H1 (cell line): Measurements from ENCODE around the gene ENPP1. TPM values are rescaled to one million over a fixed set of nuclear protein-coding genes. Genes with fewer than 3 reads are reported as not detected.

Source experiments
- ASH2L ChIP-seq: fragments of 200-600, 300-600 bp; sonication (generic); IDR thresholded peaks from one replicate; pipeline ENCODE4 v1.7.1; 2017; ENCODE audit warnings: low read length
- PHF8 ChIP-seq: fragments of 200-600 bp; sonication (generic); conservative IDR thresholded peaks from 2 replicates; pipeline ENCODE4 v1.7.1; 2012; ENCODE audit warnings: low read depth, mild to moderate bottlenecking, inconsistent platforms, low read length, moderate library complexity
- RXRA ChIP-seq: IDR thresholded peaks from 2 replicates; pipeline ENCODE4 v1.6.1; 2011; ENCODE audit warnings: low read depth, mild to moderate bottlenecking, low read length, moderate library complexity; ENCODE audit not compliant: insufficient read depth
- SAP30 ChIP-seq: fragments of 300-600 bp; sonication (generic); IDR thresholded peaks from 2 replicates; pipeline ENCODE4 v1.7.1; 2012; ENCODE audit warnings: low read length, moderate library complexity, mild to moderate bottlenecking, inconsistent platforms; ENCODE audit not compliant: insufficient read depth, insufficient replicate concordance
- TEAD4 ChIP-seq: IDR thresholded peaks from 2 replicates; pipeline ENCODE4 v1.6.1; 2012; ENCODE audit warnings: low read depth, low read length, inconsistent platforms, mixed read lengths
- polyA plus RNA-seq, 7 experiments: library from polyadenylated mRNA; depleted of rRNA in 3 of 7; stranded (reverse) in 5 of 7; unstranded in 2 of 7; fragments of >200 nt in 5 of 7; fragments of 200-250 nt in 2 of 7; gene quantifications; 1 replicate in 5 of 7; 2 replicates in 1 of 7; 4 replicates in 1 of 7; pipeline versions ENCODE4 v1.2.1 to v1.2.3, GENCODE V29; 2011 to 2013; ENCODE audit warnings: missing spikeins in 2 of 7, mixed read lengths in 2 of 7
- total RNA-seq: library from RNA; stranded (reverse); fragmentation: NEBNext Ultra II Directional; extraction: Animal tissue kit (Norgen Biotek cat#: 25700); gene quantifications from 2 replicates; pipeline ENCODE4 v1.2.1, GENCODE V29; 2021
- TF ChIP-seq, protein P1 (sequence below): IDR thresholded peaks from 2 replicates; pipeline ENCODE4 v1.6.1; 2012; ENCODE audit warnings: low read length, inconsistent platforms

The ENPP1 gene
- total and polyA plus RNA-seq, 2 of the 8 experiments (the other 6 are each of a cell fraction or from before 2014, with no cell fraction given), result 10.1 to 39.1 TPM

DNA sequence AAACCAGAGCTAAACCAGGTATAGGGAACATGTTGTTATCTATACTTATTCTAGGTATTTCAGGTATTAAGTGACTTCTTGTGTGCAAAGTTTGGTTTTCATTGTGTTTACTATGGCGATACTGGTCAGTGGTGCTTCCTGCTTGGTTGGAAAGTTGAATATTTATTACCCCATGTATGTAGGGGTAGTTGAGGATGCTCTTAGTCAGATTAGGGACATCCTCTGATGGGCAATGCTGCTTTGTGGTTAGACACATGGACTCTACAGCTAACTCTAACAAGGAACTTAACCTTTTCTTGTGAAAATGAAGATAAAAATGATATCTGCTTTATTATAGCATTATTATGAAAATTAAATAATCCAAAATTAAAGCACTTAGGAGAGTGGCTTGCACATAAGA is 44.1 kb upstream of the ENPP1 start (continued):
- no peak for TF ChIP-seq PHF8
- TF ChIP-seq SAP30, result no peak
- no peak for TF ChIP-seq ASH2L
- no peak for TF ChIP-seq TEAD4
- TF ChIP-seq, protein P1, sequence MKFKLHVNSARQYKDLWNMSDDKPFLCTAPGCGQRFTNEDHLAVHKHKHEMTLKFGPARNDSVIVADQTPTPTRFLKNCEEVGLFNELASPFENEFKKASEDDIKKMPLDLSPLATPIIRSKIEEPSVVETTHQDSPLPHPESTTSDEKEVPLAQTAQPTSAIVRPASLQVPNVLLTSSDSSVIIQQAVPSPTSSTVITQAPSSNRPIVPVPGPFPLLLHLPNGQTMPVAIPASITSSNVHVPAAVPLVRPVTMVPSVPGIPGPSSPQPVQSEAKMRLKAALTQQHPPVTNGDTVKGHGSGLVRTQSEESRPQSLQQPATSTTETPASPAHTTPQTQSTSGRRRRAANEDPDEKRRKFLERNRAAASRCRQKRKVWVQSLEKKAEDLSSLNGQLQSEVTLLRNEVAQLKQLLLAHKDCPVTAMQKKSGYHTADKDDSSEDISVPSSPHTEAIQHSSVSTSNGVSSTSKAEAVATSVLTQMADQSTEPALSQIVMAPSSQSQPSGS, result no peak
- no peak for TF ChIP-seq RXRA
